ENCODE measurements around the gene PSG2.
"Not testable (repeated sequence)": the region's sequence is repeated elsewhere in the genome, so short reads cannot be mapped to it uniquely, and the experiment has no call there.

The PSG2 gene

GRCh38 chr19:43062418-43062817 lies 20.1 kb downstream of the PSG2 start:
- DNase-seq, result not testable (repeated sequence)

DNA sequence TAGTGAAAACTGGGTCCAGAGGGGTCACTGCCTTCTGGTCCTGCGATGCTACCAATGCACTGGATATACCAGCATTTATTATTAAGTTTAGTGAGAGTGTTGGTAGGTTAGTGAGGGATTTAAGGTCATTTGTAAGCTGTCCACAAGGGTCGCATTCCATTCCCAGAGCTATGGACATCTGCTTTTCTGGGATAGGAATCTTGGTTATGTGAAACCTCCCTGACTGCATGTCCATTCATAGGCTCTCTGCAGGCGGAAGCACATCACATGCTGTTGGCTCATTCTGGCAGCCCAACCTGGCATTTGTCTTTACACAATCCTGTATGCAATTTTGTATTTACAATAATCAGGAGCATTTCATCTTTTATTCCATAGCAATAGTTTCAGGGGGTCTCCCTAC lies 21.2 kb downstream of the PSG2 start:
- DNase-seq, result not testable (repeated sequence)

DNA sequence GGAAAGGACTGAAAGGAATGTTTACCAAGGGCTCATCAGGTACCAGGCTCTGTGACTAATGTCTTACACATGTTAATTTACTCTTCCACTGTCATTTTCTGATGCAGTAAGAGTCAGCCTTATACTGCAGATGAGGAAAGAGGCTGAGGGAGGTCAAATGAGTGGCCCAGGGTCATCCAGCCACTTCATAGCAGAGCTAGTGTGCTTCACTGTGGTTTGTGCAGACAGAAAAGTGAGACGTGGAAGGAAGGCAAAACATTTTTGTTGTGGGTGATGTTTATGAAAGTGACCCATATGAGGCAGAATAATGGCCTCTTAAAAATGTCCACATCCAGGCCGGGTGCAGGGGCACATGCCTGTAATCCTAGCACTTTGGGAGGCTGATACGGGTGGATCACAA lies 22.2 kb downstream of the PSG2 start:
- not testable (repeated sequence) for DNase-seq

- DNase-seq, result not testable (repeated sequence)
Observed at GRCh38 chr19:43059482-43059881, 23.0 kb downstream of the PSG2 start.

DNA sequence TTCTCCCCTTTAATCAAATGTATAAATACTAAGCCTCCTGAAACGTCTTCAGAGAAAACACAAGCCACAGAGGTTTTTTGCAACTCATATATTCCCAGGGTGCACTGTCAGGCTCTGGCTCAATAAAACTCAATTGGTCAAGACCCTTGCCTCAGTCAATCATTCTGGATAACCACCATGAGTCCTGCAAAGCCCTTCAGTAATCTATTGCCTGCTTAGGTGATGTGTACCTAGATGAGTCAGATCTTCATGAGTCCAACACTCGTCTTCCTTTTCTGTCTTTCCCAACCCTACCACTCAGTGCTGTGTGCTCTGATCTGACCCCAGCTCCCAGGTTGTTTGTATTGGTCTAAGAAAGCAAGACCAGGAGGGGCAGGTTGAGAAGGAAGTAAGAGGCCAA lies 24.1 kb downstream of the PSG2 start:
- DNase-seq, result not testable (repeated sequence)

DNA sequence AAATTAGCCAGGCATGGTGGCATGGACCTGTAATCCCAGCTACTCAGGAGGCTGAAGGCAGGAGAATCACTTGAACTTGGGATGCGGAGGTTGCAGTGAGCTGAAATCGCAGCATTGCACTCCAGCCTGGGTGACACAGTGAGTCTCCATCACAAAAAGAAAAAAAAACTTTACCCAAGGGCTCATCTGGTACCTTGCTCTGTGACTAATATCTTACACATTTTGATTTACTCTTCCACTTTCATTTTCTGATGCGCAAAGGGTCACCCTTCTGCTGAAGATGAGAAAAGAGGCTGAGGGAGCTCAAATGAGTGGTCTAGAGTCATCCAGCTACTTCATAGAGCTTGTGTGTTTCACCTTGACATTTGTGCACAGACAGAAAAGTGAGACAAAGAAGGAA lies 34.5 kb downstream of the PSG2 start:
- not testable (repeated sequence) for DNase-seq

DNA sequence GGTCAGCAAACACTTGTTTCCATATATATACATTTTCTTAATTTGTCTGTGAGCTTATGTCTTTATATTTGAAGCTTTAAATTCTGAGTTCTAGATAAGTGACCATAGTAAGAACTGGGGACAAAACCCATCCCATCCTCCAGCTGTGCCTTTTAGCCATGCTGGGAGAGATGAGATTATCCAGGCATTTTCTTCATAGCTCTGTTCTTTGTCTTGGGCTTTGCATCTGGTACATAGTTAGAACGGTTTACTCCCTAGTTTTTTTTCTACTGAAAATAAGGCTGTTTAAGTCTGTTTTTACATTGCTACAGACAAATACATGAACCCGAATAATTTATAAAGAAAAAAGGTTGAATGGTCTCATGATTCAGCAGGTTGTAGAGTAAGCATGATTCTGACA lies 35.9 kb downstream of the PSG2 start:
- not testable (repeated sequence) for DNase-seq

DNA sequence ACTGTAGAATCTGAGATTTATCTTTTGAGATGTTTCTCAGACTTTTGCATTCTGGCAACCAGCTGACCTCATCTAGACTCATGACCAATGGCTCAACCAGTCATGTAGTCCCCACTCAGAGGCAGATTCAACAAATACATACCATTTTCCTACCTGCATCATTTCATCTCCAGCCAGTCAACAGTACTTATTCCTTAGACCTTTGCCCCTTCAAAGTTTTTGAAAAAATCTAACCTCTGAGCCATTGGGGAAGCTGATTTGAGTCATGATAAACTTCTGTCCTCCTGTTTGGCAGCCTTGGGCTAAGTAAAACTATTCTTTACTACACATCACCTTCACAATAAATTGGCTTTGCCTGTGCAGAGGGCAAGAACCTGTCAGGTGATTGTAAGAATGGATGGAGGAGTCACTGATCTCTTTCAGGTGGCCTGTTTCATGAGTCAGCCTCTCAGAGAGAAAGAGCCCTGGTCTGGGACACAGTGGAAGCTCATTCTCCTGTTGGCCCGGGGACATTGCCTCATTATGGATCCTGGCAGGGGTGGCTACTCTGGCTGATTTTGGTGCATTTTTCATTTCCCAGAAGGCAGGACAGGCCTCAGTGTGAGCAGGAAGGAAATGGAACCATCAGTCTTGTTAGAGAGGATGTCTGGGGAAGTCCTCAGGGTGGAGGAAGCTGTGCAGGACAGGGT lies 38.9 kb downstream of the PSG2 start:
- not testable (repeated sequence) for DNase-seq

GRCh38 chr19:43031645-43032044 lies 50.9 kb downstream of the PSG2 start:
- not testable (repeated sequence) for DNase-seq

- no peak for DNase-seq
Observed at GRCh38 chr19:43028866-43029265, 53.6 kb downstream of the PSG2 start.

GRCh38 chr19:43027985-43028384 lies 54.5 kb downstream of the PSG2 start:
- not testable (repeated sequence) for DNase-seq

- DNase-seq, result not testable (repeated sequence)
Observed at GRCh38 chr19:43027061-43027460, 55.4 kb downstream of the PSG2 start.

DNA sequence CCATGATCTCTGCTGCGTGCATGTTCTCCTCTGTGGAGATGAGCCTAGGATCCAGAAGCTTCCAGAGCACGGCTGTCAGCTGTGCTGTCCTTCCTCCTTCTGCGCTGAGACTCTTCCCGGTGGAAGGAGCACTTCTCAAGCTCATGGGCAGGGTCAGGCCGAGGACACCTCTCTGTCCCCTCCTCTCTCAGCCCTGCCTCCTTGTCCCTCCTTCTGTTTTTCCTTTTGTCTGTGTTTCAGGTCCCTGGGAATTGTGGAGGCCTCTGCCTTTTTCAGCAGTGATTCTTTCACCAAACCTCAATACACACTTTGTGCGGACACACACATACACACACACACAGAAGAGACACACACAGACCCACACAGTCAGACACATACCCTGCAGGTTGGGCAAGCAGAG lies 56.1 kb downstream of the PSG2 start, which contains the start of gene PSG11:
PSG11 (minus strand) TSS at position 101 of the 400 bp plus-strand sequence; CDS start at position 4, 97 bp downstream.
- not testable (repeated sequence) for DNase-seq

DNA sequence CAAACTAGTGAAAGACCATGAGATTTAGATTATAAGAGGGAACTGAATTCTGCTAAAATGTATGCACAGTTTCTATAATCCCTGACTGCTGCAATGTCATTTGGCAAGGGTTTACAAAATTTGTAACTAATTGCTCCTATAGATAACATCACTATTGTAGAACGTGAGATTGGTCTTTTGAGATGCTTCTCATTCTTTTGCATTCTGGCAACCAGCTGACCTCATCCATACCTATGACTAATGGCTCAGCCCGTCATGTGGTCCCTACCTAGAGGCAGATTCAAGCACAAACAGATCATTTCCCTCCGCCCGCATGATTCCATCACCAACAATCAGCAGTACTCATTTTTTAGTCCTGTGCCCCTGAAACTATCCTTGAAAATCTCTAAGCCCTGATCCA lies 60.4 kb downstream of the PSG2 start:
- not testable (repeated sequence) for DNase-seq

DNA sequence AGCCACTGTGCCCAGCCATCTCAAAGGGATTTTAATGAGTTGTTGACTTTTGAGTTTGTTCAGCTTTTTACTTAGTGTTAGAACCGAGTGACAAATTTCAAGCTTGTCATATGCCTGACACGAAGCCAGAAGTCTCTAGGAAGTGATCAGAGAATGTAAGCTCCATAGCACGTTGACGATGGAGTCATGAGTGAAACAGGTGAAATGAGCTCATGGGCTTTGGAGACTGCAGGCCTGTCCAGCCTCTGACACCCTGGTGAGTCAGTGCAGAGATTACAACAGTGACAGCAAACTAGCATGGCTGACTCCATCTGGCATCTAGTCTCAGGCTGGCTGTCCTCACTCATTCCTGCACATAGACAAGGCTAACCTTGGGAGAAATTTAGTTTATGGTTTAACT lies 60.9 kb downstream of the PSG2 start:
- DNase-seq, result not testable (repeated sequence)

GRCh38 chr19:43019588-43019987 lies 62.9 kb downstream of the PSG2 start:
- DNase-seq, result not testable (repeated sequence)
